Left renal pelvis (tissue), 4 donors: Measurements from ENCODE around the gene ZNF157. TPM values are rescaled to one million over a fixed set of nuclear protein-coding genes. Genes with fewer than 3 reads are reported as not detected.

Experiments used
- DNase-seq, 4 donors: peaks; one replicate each; pipeline ENCODE4 v3.0.0-alpha.2; 2013; ENCODE audit warnings: low read depth in 4 of 4, low spot score in 3 of 4
- polyA plus RNA-seq, 4 donors: library from polyadenylated mRNA; unstranded; fragments of 120-200 nt; gene quantifications; one replicate each; pipeline ENCODE4 v1.2.1, GENCODE V29; 2013; ENCODE audit not compliant: insufficient read length in 4 of 4

ZNF157 gene
- polyA plus RNA-seq, 4 donors = 0.90 to 1.4 (median 1.2) TPM

DNA sequence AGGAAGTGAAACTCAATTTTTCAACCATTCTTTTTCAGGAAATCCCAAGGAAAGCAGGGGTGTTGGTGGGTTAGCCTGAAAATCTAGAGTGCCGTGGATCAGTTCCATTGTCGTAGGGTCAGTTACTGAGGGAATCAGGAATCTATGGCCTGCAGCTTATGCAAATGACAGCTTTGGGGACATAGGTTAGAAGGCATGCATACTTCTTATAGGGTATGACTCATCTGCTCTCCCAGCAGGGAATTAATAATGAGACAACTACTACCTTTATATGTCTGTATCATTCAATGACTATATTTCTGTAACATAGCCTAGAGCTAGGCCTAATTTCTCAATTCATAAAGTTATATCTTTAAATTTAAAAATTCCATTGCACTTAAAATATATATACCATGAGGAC is 76.1 kb downstream of the ZNF157 start:
- no peak for DNase-seq

GRCh38 chrX:47446971-47447370 is 76.6 kb downstream of the ZNF157 start:
- DNase-seq = no peak

DNA sequence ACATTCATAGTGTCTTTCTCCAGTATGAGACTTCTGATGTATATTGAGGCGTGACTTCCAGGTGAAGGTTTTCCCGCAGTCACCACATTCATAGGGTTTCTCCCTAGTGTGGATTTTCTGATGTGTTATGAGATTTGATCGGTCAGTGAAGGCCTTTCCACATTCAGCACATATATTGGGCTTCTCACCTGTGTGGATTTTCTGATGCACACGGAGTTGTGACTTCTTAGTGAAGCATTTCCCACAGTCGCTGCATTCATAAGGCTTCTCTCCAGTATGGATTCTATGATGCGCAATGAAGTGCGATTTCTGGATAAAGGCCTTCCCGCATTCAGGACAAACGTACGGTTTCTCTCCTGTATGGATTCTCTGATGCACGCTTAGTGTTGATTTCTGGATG is 77.2 kb downstream of the ZNF157 start:
- no peak for DNase-seq

DNA sequence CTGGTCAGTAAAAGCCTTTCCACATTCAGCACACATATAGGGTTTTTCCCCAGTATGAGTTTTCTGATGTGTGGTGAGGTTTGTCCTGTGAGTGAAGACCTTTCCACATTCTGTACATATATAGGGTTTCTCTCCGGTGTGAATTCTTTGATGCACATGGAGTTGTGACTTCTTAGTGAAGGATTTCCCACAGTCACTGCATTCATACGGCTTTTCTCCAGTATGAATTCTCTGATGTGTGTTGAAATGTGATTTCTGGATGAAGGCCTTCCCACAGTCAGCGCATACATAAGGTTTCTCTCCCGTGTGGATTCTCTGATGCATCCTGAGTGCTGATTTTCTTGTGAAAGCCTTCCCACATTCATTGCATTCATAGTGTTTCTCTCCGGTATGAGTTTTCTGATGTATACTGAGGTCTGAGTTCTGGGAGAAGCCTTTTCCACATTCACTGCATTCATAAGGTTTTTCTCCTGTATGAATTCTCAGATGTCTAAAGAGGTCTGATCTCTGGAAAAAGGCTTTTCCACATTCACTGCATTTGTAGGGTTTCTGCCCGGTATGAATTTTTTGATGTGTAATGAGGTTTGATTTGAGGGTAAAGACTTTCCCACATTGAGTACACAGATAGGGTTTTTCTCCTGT is 77.9 kb downstream of the ZNF157 start:
- DNase-seq = no peak

GRCh38 chrX:47452112-47452511 is 81.7 kb downstream of the ZNF157 start:
- DNase-seq = no peak

DNA sequence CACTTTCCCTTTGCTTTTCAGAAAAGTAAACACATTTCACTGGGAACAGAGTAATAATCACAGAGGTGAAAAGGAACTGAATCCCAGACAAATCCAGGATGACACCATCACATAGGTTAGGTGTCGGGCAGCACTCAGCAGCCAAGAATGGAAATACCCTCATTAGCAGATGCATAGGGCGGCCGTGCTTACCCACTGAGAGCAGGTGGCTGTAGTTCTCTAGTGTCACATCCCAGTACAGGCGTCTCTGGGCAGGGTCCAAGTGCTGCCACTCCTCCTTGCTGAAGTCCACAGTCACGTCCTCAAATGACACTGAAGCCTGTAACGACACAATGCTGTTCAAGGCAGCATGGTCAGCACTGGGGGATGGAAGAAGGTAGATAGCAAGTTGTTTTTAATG is 85.7 kb downstream of the ZNF157 start:
- DNase-seq = no peak

DNA sequence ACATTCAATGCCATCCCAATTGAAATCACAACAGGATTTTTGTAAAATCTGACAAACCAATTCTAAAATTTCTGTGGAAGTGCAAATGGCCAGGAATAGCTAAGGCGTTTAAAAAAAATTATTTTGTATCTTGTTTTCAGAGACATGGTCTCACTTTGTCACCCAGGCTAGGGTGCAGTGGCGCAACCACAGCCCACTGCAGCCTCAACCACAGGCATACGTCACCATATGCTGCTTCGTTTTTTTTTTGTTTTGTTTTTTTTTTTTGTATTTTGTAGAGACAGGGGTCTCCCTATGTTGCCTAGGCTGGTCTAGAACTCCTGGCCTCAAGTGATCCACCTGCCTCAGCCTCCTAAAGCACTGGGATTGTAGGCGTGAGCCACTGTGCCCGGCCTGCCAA is 88.2 kb downstream of the ZNF157 start:
- no peak for DNase-seq

DNA sequence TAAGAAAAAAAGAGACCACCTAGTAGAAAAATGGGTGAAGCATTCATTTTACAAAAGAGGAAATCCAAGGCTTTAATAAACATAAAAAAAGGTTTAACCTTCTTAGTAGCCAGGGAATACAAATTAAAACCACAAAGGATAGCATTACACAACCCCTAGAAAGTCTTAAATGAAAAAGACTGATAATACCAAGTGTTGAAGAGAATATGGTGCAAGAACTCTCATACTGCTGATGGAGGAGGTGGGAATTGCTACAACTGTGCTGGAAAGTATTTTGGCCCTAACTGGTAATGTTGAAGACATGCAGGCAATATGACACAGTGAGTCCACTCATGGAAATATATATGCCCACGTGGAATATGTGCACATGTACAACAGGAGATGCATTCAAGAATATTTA is 90.2 kb downstream of the ZNF157 start:
- DNase-seq = no peak

Other genes with a start within 250 kb of the ZNF157 start
- 100 to 1,000 TPM in 1 of 4 donors, 10 to 100 TPM in 3; 70.9 to 122 (median 93.6) TPM for gene NDUFB11, start 225.9 kb upstream of the ZNF157 start, polyA plus RNA-seq
- 10 to 100 TPM; 46.1 to 66.2 (median 49.8) TPM for gene RBM10, start 225.4 kb upstream of the ZNF157 start, polyA plus RNA-seq
- gene UBA1, start 176.7 kb upstream of the ZNF157 start, polyA plus RNA-seq = 100 to 1,000 TPM; 164 to 289 (median 229) TPM
- 100 to 1,000 TPM in 3 of 4 donors, 10 to 100 TPM in 1; 97.1 to 134 (median 110) TPM for gene CDK16, start 151.9 kb upstream of the ZNF157 start, polyA plus RNA-seq
- 100 to 1,000 TPM; 115 to 154 (median 138) TPM for gene USP11, start 137.6 kb upstream of the ZNF157 start, polyA plus RNA-seq
- gene ZNF41, start 112.6 kb downstream of the ZNF157 start, polyA plus RNA-seq = 10 to 100 TPM; 13.0 to 15.1 (median 13.7) TPM
- 10 to 100 TPM; 51.1 to 76.6 (median 57.0) TPM for gene ARAF, start 190.6 kb downstream of the ZNF157 start, polyA plus RNA-seq
- gene TIMP1, start 211.9 kb downstream of the ZNF157 start, polyA plus RNA-seq = 100 to 1,000 TPM in 1 of 4 donors, 10 to 100 TPM in 3; 84.5 to 230 (median 94.0) TPM
- 1 to 10 TPM; 4.2 to 8.7 (median 6.1) TPM for gene SYN1, start 249.3 kb downstream of the ZNF157 start, polyA plus RNA-seq